ENCODE results near the gene CACNB4. TPM values are rescaled to one million over a fixed set of nuclear protein-coding genes. Genes with fewer than 3 reads are reported as not detected.

Gene CACNB4
- total RNA-seq, 1 experiment from 2014 or later, result not detected

GRCh38 chr2:152084076-152084475 is 14.8 kb downstream of the CACNB4 start:
- Histone ChIP-seq H3K36me3 (ENCODE audit: low read depth, low read length) (no peaks in the 10 kb centered on the region), H3K4me1 (ENCODE audit: insufficient read depth, low read length) (no peaks in the 10 kb centered on the region), H3K27ac (ENCODE audit: low read length) (no peak overlapping the region), H3K4me2 (ENCODE audit: low read length) (no peak overlapping the region), H3F3A (ENCODE audit: low read length, unreplicated experiment) (no peaks in the 10 kb centered on the region), H3K27me3 (ENCODE audit: low read length) (peaks cover 11% of the 10 kb centered on the region), H3K9me3 (ENCODE audit: low read length) (no peaks in the 10 kb centered on the region), H3K9me2 (replicated peaks; ENCODE audit: low read length) (no peaks in the 10 kb centered on the region), H3K4me3 (ENCODE audit: low read length) (no peak overlapping the region), H4K20me1 (ENCODE audit: low read length) (no peaks in the 10 kb centered on the region), H3K9ac (ENCODE audit: low read length) (no peak overlapping the region), H2AFZ (ENCODE audit: low read length) (no peak overlapping the region), H3K79me2 (ENCODE audit: low read length) (no peaks in the 10 kb centered on the region)
- intact Hi-C loops (cut with micrococcal nuclease), result no loop called here
- TF ChIP-seq EZH2phosphoT487 (IDR thresholded peaks at IDR 0.05; ENCODE audit: borderline replicate concordance, low read length) (no peak), EZH2 (IDR thresholded peaks at IDR 0.05; ENCODE audit: low read length, unreplicated experiment) (no peak), CTCF (conservative IDR thresholded peaks at IDR 0.05; ENCODE audit: low read depth, low read length) (no peak)
- CTCF ChIA-PET, result no interaction called here
- POLR2A ChIA-PET (ENCODE audit: unreplicated experiment), result no interaction called here
- ATAC-seq, result no peak
- no peak for DNase-seq
- no TSS peak for BruUV-seq (replicated peaks)

- Histone ChIP-seq H3K4me2 (ENCODE audit: low read length) (no peak overlapping the region), H3K27me3 (ENCODE audit: low read length) (peaks cover 7% of the 10 kb centered on the region; the same call in 1 of the 2 replicates), H3F3A (ENCODE audit: low read length, unreplicated experiment) (no peaks in the 10 kb centered on the region), H3K27ac (ENCODE audit: low read length) (no peak overlapping the region), H3K4me1 (ENCODE audit: insufficient read depth, low read length) (no peaks in the 10 kb centered on the region), H3K9me2 (replicated peaks; ENCODE audit: low read length) (no peaks in the 10 kb centered on the region), H3K36me3 (ENCODE audit: low read depth, low read length) (no peaks in the 10 kb centered on the region), H3K4me3 (ENCODE audit: low read length) (no peak overlapping the region), H3K9me3 (ENCODE audit: low read length) (no peaks in the 10 kb centered on the region), H3K79me2 (ENCODE audit: low read length) (no peaks in the 10 kb centered on the region), H3K9ac (ENCODE audit: low read length) (no peak overlapping the region), H4K20me1 (ENCODE audit: low read length) (no peaks in the 10 kb centered on the region), H2AFZ (ENCODE audit: low read length) (no peak overlapping the region)
- intact Hi-C loops (cut with micrococcal nuclease), result no loop called here
- ChIA-PET CTCF (no interaction called here), POLR2A (ENCODE audit: unreplicated experiment) (no interaction called here)
- ATAC-seq (no peak), DNase-seq (no peak)
- TF ChIP-seq EZH2 (IDR thresholded peaks at IDR 0.05; ENCODE audit: low read length, unreplicated experiment), result no peak
- no peak for TF ChIP-seq CTCF (conservative IDR thresholded peaks at IDR 0.05; ENCODE audit: low read depth, low read length)
- no peak for TF ChIP-seq EZH2phosphoT487 (IDR thresholded peaks at IDR 0.05; ENCODE audit: borderline replicate concordance, low read length)
- no TSS peak for BruUV-seq (replicated peaks)
Measured at GRCh38 chr2:152083202-152083875, 15.5 kb downstream of the CACNB4 start.

- ATAC-seq (no peak), DNase-seq (no peak)
- H3K9me3 ChIP-seq (ENCODE audit: low read length), result no peaks in the 10 kb centered on the region
- no peak overlapping the region for H3K4me2 ChIP-seq (ENCODE audit: low read length)
- TF ChIP-seq EZH2 (IDR thresholded peaks at IDR 0.05; ENCODE audit: low read length, unreplicated experiment) (no peak), CTCF (conservative IDR thresholded peaks at IDR 0.05; ENCODE audit: low read depth, low read length) (no peak), EZH2phosphoT487 (IDR thresholded peaks at IDR 0.05; ENCODE audit: borderline replicate concordance, low read length) (no peak)
- H3F3A ChIP-seq (ENCODE audit: low read length, unreplicated experiment), result no peaks in the 10 kb centered on the region
- no peaks in the 10 kb centered on the region for H4K20me1 ChIP-seq (ENCODE audit: low read length)
- no peaks in the 10 kb centered on the region for H3K79me2 ChIP-seq (ENCODE audit: low read length)
- intact Hi-C loops (cut with micrococcal nuclease), result no loop called here
- CTCF ChIA-PET, result no interaction called here
- no peaks in the 10 kb centered on the region for H3K36me3 ChIP-seq (ENCODE audit: low read depth, low read length)
- no peak overlapping the region for H2AFZ ChIP-seq (ENCODE audit: low read length)
- POLR2A ChIA-PET (ENCODE audit: unreplicated experiment), result no interaction called here
- H3K27ac ChIP-seq (ENCODE audit: low read length), result no peak overlapping the region
- no peaks in the 10 kb centered on the region for H3K9me2 ChIP-seq (replicated peaks; ENCODE audit: low read length)
- no peak overlapping the region for H3K9ac ChIP-seq (ENCODE audit: low read length)
- H3K4me3 ChIP-seq (ENCODE audit: low read length), result no peak overlapping the region
- no peaks in the 10 kb centered on the region for H3K27me3 ChIP-seq (ENCODE audit: low read length)
- H3K4me1 ChIP-seq (ENCODE audit: insufficient read depth, low read length), result no peaks in the 10 kb centered on the region
- BruUV-seq (replicated peaks), result no TSS peak
Measured at GRCh38 chr2:152078662-152079061, 20.2 kb downstream of the CACNB4 start.

All from PC-3 (cell line).